Stimulated activated CD8-positive, alpha-beta memory T cell treated with anti-CD3 and anti-CD28 coated beads, Interleukin-12 subunit alpha, Interleukin-12 subunit beta, amount 100 ng/mL, for 1 hour (primary cell): ENCODE results near the gene B4GALT3.

ENCODE experiments used
- DNase-seq: peaks from one replicate; pipeline ENCODE4 v3.0.0-alpha.2; 2020; ENCODE audit warnings: low read depth

The B4GALT3 gene

DNA sequence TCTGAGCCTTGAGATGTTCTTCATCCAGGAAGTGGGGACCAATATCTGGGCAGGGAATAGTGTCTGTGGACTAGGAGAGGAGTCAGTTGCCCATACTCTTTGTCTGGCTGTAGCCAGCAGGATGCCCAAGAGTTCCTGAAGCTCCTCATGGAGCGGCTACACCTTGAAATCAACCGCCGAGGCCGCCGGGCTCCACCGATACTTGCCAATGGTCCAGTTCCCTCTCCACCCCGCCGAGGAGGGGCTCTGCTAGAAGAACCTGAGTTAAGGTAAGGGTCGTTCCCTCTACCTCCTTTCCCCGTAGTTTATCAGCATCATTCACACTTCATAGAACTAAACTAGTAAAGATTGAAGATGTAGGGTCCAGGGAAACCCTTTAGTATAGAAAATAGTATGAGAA, 14.5 kb downstream of the B4GALT3 start:
- DNase-seq: no peak

DNA sequence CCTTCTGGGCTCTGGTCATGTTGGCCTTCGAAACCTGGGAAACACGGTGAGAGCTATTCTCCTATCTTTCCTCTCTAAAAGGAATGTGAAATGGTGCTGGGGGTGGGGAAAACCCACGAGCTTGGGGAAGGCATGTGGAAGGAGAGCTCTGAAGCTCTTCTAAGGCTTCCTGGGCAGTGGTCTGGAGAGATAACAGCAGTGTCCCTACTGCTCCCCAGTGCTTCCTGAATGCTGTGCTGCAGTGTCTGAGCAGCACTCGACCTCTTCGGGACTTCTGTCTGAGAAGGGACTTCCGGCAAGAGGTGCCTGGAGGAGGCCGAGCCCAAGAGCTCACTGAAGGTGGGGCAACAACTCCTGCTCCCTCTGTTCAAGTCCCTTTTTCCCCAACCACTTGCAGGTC, 15.3 kb downstream of the B4GALT3 start:
- no peak for DNase-seq

DNA sequence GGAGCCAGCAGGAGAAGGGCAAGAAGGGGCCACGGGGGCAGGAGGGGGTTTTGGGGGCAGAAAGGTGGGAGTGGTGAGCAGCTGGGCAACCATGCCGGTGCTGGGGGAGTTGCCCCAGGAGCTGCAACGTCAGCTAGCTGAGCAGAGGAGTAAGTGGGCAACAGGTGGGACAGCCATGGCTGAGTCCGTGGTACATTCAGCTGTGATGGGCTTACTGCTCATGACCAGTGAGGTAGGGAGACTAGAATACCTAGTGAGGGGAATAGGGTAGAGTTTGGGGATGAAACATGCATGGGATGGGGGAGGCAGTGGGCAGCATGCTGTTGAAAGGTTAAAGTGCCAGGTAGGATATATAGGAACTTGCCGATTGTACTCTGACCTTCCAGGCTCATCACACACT, 15.7 kb downstream of the B4GALT3 start:
- DNase-seq: no peak

- no peak for DNase-seq
These were observed 16.6 kb downstream of the B4GALT3 start for GRCh38 chr1:161160671-161161145.

- DNase-seq: no peak
These were observed 17.4 kb downstream of the B4GALT3 start for GRCh38 chr1:161159913-161160243.

DNA sequence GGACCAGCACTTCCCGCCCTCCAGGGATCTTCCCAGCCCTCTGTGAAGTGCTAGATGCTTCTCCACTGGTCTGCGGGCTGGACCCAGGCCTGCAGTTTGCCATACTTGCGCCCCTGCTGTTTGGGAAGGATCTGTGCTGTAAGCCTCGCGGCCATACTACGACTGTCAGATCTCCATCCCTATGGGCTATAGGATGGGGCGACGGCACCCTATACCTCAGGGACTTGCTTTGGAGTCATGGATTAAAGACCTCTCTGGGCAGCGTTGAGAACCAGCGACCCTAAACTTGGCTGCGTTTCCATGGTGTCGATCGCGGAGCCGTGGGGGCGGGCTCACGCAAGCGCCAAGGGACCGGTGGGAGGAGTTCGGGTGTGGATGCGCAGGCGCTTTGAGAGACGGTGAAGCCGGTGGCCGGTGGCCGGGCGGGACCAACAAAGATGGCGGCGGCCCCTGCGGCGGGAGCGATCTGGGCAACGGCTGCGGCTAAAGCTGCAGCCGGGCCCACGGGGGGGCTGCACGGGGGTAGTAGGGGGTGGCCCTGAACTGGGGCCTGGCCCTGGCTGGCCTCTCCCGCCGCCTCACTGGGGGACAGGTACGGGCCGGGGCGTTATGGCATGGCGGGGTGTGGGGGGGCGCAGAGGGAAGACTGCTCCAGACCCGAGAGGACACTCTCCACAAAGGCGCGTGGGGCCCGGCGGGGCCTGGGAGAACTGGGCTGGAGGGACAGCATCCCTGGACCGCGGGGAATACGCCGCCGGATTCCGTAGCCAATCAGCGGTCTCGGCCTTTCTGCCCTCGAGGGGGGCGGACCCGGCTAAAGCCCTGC, 18.0 kb downstream of the B4GALT3 start, which contains the start of gene USP21:
USP21 (plus strand) TSS at position 414 of the 826 bp plus-strand sequence. CDS start 1,141 bp downstream, outside the sequence.
- DNase-seq: peak; percentile 87

DNA sequence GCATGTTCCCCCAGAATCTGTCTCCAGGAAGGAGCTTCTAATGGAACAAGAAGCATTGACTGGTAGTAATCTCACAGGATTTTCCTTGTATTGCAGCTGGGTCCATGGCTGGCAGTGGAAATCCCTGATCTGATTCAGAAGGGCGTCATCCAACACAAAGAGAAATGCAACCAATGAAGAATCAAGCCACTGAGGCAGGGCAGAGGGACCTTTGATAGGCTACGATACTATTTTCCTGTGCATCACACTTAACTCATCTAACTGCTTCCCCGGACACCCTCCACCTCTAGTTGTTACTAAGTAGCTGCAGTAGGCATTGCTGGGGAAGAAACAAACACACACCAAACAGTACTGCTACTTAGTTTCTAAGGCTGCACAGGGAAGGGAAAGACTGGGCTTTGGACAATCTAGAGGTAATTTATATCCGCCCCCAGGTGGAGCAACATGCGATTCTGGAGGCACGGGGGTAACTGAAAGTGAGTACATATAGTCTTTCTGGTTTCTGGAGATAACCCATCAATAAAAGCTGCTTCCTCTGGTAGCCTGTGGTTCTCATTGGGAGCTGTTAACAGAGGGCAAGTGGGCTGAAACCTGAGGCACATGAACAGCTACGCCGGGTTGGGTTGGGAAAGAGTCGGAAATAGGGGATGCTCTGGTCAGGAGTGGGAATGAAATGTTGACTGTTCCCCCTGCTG, 18.8 kb downstream of the B4GALT3 start:
- DNase-seq: no peak

DNA sequence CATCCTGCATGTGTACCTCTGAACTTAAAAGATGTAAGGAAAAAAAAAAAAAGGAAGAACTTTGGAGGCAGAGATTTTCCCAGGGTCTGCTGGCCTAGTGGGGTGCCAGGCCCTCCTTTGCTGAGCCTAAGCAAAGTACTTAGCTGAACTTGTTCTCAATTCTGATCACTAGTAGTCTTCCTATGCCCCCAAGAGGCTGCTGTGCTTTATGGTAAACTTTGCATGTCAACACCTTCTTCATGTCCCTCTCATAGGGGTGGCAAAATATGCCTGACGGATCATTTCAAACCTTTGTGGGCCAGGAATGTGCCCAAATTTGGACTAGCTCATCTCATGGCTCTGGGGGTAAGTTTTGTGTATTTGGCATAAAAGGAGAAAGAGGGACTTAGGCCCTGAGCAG, 19.4 kb downstream of the B4GALT3 start:
- no peak for DNase-seq

- peak; percentile 67 for DNase-seq
These were observed 23.5 kb downstream of the B4GALT3 start, which contains the start of gene UFC1 for GRCh38 chr1:161153682-161154337. Gene UFC1 (plus strand): TSS chr1:161153978. CDS start chr1:161153998, 20 bp downstream.

- DNase-seq: no peak
These were observed 24.1 kb downstream of the B4GALT3 start for GRCh38 chr1:161153176-161153575.

GRCh38 chr1:161145832-161146231, 31.5 kb downstream of the B4GALT3 start:
- no peak for DNase-seq

DNA sequence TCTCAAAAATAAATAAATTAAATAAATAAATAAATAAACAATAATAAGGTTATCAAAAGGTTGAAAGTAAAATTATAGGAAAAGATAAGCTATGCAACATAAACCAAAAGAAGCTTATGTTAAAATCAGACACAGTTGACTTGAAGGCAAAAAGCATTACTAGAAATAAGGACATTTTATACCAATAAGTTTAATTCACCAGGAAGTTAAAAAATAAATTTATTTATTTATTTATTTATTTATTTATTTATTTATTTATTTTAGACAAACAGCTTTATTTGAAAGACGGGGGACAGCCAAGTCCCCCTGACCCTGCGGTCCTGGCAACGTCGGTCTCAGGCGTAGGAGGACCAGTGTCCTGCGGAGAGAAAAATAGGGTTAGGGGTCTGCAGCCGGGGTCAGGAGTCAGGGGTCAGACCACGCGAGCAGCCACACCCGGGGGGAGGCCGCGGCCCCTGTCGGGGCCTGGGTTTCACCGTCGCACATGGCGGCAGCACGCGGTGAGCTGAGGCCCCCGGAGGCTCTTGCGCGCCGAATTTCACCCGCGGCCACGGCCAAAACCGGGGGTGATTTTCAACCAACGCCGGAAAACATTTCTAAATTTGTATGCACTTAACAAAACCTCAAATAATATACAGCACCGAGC, 36.4 kb downstream of the B4GALT3 start:
- DNase-seq: no peak

- DNase-seq: no peak
These were observed 37.5 kb downstream of the B4GALT3 start for GRCh38 chr1:161139766-161140165.

GRCh38 chr1:161138431-161138830, 38.9 kb downstream of the B4GALT3 start:
- no peak for DNase-seq

GRCh38 chr1:161137881-161138280, 39.4 kb downstream of the B4GALT3 start:
- DNase-seq: no peak

GRCh38 chr1:161133220-161133740, 44.0 kb downstream of the B4GALT3 start:
- DNase-seq: no peak

- peak; percentile 78 for DNase-seq
These were observed 44.7 kb downstream of the B4GALT3 start, which contains the start of gene DEDD for GRCh38 chr1:161132410-161133219. Gene DEDD (minus strand): TSS chr1:161132667. CDS start chr1:161124462, 8,205 bp downstream.

DNA sequence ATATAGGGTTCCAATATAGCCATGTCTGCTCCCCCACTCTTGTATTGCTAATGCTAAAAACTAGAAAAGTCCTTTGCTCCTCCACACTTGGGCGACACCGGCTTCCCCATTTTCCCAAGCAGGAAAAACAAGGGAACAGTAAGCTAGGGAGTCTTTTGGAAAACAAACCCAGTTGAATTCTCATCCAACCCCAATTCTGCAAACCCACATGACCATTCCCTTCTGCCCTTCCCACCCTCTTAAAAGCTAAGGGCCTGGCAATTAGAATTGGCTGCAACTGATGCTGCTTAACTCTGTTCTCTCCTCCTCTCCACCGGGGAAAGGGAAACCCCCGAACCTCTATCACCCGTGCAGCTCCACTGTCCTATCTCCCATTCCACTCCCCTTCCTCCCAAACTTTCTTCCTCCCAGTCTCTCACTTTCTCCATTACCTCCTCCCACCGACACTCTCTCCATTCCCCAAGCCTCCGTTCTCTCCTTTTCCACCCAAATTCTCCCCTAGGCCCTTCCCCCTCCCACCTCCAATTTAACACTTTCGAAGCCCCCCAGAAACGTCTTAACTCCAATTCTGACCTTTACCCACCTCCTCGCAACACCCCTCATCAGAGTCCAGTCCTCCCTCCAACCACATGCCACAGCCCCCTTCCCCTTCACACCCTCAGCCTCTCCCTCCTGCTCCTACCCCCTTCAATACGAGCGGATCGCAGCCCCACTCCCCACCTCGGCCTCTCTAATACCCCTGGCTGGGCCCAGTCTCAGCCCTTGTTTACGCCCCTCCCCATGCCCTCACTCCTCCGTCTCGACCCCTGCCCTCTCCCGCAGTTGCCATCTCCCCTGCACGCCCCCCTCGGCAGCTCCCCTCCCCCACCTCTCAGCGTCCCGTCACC, 45.5 kb downstream of the B4GALT3 start:
- no peak for DNase-seq

DNA sequence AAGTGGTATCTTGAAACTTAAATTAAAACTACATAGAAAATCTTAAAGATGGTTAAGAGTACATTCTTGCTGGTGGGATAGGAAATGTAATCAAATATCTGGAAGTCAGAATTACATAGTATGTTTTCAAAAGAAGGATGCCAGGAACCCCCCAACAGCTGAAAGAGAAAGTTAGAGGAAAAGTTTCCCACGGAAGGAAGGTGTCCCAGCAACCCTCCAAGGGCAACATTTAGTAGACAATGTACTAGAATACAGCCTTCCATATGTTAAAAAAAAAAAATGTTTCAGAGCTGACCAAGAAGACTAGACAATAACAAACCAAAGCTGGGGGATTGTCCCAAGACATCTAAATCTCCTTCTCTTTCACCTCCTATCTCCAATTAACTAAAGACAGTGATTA, 47.0 kb downstream of the B4GALT3 start:
- no peak for DNase-seq
